ENCODE measurements around the gene GHR. TPM values are rescaled to one million over a fixed set of nuclear protein-coding genes. Genes with fewer than 3 reads are reported as not detected.

GHR gene
- total and polyA plus RNA-seq, 7 donors = 0.46 to 22.8 (median 9.1) TPM

- no peak overlapping the region for H3K4me3 ChIP-seq
- no peak for TF ChIP-seq POLR2A (IDR thresholded peaks at IDR 0.05)
- no peaks in the 10 kb centered on the region for H3K9me3 ChIP-seq
- intact Hi-C loops (cut with DNase I) = no loop called here
- peaks cover 0 to 38% (median 12%) of the 10 kb centered on the region in 4 donors for H3K4me1 ChIP-seq
- no peak overlapping the region for H3K27ac ChIP-seq
- 75 to 82% methylated on average over 2 of the region's 2 CpGs for WGBS, 2 donors
- H3K27me3 ChIP-seq = no peaks in the 10 kb centered on the region
- DNase-seq = no peak
- no peaks in the 10 kb centered on the region for H3K36me3 ChIP-seq
These were observed 79.6 kb downstream of the GHR start for GRCh38 chr5:42502613-42503470.

GRCh38 chr5:42506662-42507061 lies 83.4 kb downstream of the GHR start:
- Histone ChIP-seq H3K36me3 (no peaks in the 10 kb centered on the region), H3K9me3 (no peaks in the 10 kb centered on the region), H3K4me3 (no peak overlapping the region), H3K4me1 (peaks cover 0 to 22% (median 6%) of the 10 kb centered on the region in 4 donors), H3K27ac (no peak overlapping the region), H3K27me3 (no peaks in the 10 kb centered on the region)
- no peak for DNase-seq
- 85 to 96% methylated on average over 2 of the region's 2 CpGs for WGBS, 2 donors
- no peak for TF ChIP-seq POLR2AphosphoS5 (IDR thresholded peaks at IDR 0.05)
- TF ChIP-seq CTCF (IDR thresholded peaks at IDR 0.05) = no peak
- TF ChIP-seq POLR2A (IDR thresholded peaks at IDR 0.05) = no peak
- TF ChIP-seq EP300 (IDR thresholded peaks at IDR 0.05) = no peak
- intact Hi-C loops (cut with DNase I) = no loop called here

- 81 to 89% methylated on average over 5 of the region's 5 CpGs for WGBS, 2 donors
- Histone ChIP-seq H3K4me1 (peaks cover 0 to 22% (median 6%) of the 10 kb centered on the region in 4 donors), H3K9me3 (no peaks in the 10 kb centered on the region), H3K27me3 (no peaks in the 10 kb centered on the region), H3K36me3 (no peaks in the 10 kb centered on the region), H3K4me3 (no peak overlapping the region), H3K27ac (no peak overlapping the region)
- DNase-seq = no peak
- no peak for TF ChIP-seq POLR2A (IDR thresholded peaks at IDR 0.05)
- no peak for TF ChIP-seq CTCF (IDR thresholded peaks at IDR 0.05)
- TF ChIP-seq POLR2AphosphoS5 (IDR thresholded peaks at IDR 0.05) = no peak
- TF ChIP-seq EP300 (IDR thresholded peaks at IDR 0.05) = no peak
- intact Hi-C loops (cut with DNase I) = no loop called here
These were observed 84.3 kb downstream of the GHR start for GRCh38 chr5:42507451-42508097.

GRCh38 chr5:42513246-42513645 lies 90.0 kb downstream of the GHR start:
- intact Hi-C loops (cut with DNase I) = no loop called here
- TF ChIP-seq POLR2AphosphoS5 (IDR thresholded peaks at IDR 0.05) (no peak), POLR2A (IDR thresholded peaks at IDR 0.05) (no peak), EP300 (IDR thresholded peaks at IDR 0.05) (no peak), CTCF (IDR thresholded peaks at IDR 0.05) (no peak)
- no peak for DNase-seq
- Histone ChIP-seq H3K27ac (no peak overlapping the region), H3K27me3 (no peaks in the 10 kb centered on the region), H3K4me1 (peaks cover 0 to 24% (median 21%) of the 10 kb centered on the region in 4 donors), H3K9me3 (no peaks in the 10 kb centered on the region), H3K4me3 (no peak overlapping the region), H3K36me3 (no peaks in the 10 kb centered on the region)
- WGBS, 2 donors = 96 to 97% methylated on average over 9 of the region's 9 CpGs

GRCh38 chr5:42514754-42515153 lies 91.5 kb downstream of the GHR start:
- H3K4me1 ChIP-seq = peaks cover 0 to 38% (median 33%) of the 10 kb centered on the region in 4 donors
- H3K9me3 ChIP-seq = no peaks in the 10 kb centered on the region
- no peak for TF ChIP-seq POLR2AphosphoS5 (IDR thresholded peaks at IDR 0.05)
- TF ChIP-seq CTCF (IDR thresholded peaks at IDR 0.05) = no peak
- TF ChIP-seq POLR2A (IDR thresholded peaks at IDR 0.05) = no peak
- no peak for TF ChIP-seq EP300 (IDR thresholded peaks at IDR 0.05)
- 43 to 49% methylated on average over 2 of the region's 2 CpGs for WGBS, 2 donors
- no peak overlapping the region for H3K27ac ChIP-seq
- H3K36me3 ChIP-seq = no peaks in the 10 kb centered on the region
- no peaks in the 10 kb centered on the region for H3K27me3 ChIP-seq
- intact Hi-C loops (cut with DNase I) = no loop called here
- DNase-seq = no peak
- H3K4me3 ChIP-seq = no peak overlapping the region
